HuH-7.5 (cell line): ENCODE measurements around the gene ARGFX.
"Not testable (repeated sequence)": the region's sequence is repeated elsewhere in the genome, so short reads cannot be mapped to it uniquely, and the experiment has no call there.

ENCODE experiments used
- DNase-seq: peaks from one replicate; pipeline ENCODE4 v3.0.0; 2011; ENCODE audit warnings: low spot score

Gene ARGFX

DNA sequence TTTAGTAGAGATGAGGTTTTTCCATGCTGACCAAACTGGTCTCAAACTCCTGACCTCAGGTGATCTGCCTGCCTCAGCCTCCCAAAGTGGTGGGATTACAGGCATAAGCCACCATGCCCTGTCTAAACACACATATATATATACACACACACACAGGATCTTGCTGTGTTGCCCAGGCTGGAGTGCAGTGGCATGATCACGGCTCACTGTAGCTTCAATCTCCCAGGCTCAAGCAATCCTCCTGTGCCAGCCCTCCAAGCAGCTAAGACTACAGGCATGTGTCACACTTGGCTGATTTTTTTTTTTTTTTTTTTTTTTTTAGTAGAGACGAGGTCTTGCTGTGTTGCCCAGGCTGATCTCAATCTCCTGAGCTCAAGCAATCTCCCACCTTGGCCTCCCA, 32.2 kb downstream of the ARGFX start:
- DNase-seq = not testable (repeated sequence)

DNA sequence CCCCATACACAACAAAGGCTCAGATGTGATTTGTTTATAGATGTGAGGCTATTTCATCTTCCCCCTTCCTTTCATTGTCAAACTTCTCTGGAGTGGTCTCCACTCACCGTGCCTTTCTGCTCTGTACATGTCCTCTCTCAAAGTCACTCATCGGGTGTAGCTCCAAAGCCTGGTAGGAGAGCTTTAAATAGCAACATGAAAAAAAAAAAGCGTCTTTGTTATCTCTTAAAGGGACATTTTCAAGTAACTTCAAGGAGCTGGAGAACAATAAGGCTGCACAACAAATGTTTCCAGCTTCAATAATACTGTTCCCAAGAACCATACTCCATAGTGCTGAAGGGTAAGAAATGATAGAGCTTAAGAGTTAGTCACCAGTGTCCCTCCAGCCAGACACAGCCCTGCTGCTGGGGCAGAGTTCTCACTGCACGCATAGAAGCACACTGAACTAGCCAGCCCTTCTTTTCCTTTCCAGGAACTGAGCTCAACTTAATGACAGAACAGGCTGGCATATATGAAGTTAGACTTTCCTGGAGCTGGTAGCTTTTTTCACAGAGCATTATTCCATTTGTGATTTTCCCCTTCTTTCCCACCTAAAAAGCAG, 33.6 kb downstream of the ARGFX start:
- no peak for DNase-seq

DNA sequence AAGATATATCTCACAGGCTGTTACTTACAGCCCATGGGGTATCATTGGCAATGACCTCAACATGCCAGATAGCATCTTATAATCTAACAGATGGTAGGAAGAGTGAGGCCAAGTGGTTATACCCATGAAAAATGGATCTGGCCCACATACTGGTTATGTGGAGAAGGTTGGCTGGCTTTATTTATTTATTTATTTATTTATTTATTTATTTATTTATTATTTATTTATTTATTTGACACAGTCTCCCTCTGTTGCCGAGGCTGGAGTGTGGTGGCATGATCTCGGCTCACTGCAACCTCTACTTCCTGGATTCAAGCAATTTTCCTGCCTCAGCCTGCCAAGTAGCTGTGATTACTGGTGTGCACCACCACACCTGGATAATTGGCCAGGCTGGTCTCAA, 37.0 kb downstream of the ARGFX start:
- no peak for DNase-seq

DNA sequence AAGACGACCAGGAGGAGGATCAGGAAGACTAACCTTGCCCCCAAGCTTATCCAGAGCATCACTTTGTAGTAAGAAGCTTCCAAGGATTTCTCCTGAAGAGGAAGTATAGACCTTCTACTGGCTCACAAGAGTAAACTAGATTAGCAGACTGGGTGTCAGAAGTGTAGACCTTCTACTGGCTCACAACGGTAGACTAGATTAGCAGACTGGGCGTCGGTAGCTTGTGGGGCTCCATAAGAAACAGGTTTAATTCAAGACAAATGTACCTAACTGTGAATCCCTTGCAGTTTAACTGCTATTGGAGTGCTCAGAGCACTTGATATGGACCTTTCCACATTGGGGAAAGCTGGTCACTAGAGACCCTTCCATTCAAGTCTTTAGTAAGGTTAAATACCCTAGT, 38.4 kb downstream of the ARGFX start:
- no peak for DNase-seq
